Parathyroid adenoma (tissue), 2 donors: Measurements from ENCODE around the gene SEMA6C.

Source experiments
- H2AFZ ChIP-seq: fragments of 300-600 bp; sonication (generic); one replicate; pipeline ENCODE4 v1.7.0; 2017; ENCODE audit warnings: antibody characterized with exemption, mild to moderate bottlenecking
- H3K27ac ChIP-seq: fragments of 300-600 bp; sonication (generic); one replicate; pipeline ENCODE4 v1.7.0; 2017
- H3K27me3 ChIP-seq: fragments of 300-600 bp; sonication (generic); one replicate; pipeline ENCODE4 v1.7.0; 2017; ENCODE audit warnings: low read length; ENCODE audit not compliant: control insufficient read depth, insufficient read depth
- H3K36me3 ChIP-seq: fragments of 300-600 bp; sonication (generic); one replicate; pipeline ENCODE4 v1.7.0; 2017; ENCODE audit warnings: low read length; ENCODE audit not compliant: control insufficient read depth, insufficient read depth
- H3K4me1 ChIP-seq: fragments of 300-600 bp; sonication (generic); one replicate; pipeline ENCODE4 v1.7.0; 2017; ENCODE audit warnings: control low read depth
- H3K4me2 ChIP-seq: fragments of 300-600 bp; sonication (generic); one replicate; pipeline ENCODE4 v1.7.0; 2017; ENCODE audit warnings: low read length
- H3K4me3 ChIP-seq: fragments of 300-600 bp; sonication (generic); one replicate; pipeline ENCODE4 v1.7.0; 2017; ENCODE audit warnings: low read depth, low read length
- H3K79me2 ChIP-seq: fragments of 300-600 bp; sonication (generic); one replicate; pipeline ENCODE4 v1.7.0; 2017; ENCODE audit warnings: control low read depth
- H3K9ac ChIP-seq: fragments of 300-600 bp; sonication (generic); one replicate; pipeline ENCODE4 v1.7.0; 2017; ENCODE audit warnings: mild to moderate bottlenecking
- H3K9me3 ChIP-seq: fragments of 300-600 bp; sonication (generic); one replicate; pipeline ENCODE4 v1.7.0; 2017; ENCODE audit warnings: low read length; ENCODE audit not compliant: control insufficient read depth
- CTCF ChIP-seq: fragments of 300-600 bp; sonication (generic); IDR thresholded peaks from one replicate; pipeline ENCODE4 v1.7.0; 2017; ENCODE audit warnings: antibody characterized with exemption, mild to moderate bottlenecking
- donor health status: primary hyperparathyroidism.

Gene SEMA6C

GRCh38 chr1:151124763-151125403, 21.5 kb downstream of the SEMA6C start:
- no peaks in the 10 kb centered on the region for H3K36me3 ChIP-seq
- no peak overlapping the region for H3K4me3 ChIP-seq
- no peak overlapping the region for H2AFZ ChIP-seq
- H3K4me1 ChIP-seq: no peaks in the 10 kb centered on the region
- no peak overlapping the region for H3K4me2 ChIP-seq
- H3K27ac ChIP-seq: no peak overlapping the region
- no peak for TF ChIP-seq CTCF
- H3K27me3 ChIP-seq: no peaks in the 10 kb centered on the region
- no peak overlapping the region for H3K9ac ChIP-seq
- no peaks in the 10 kb centered on the region for H3K79me2 ChIP-seq
- no peaks in the 10 kb centered on the region for H3K9me3 ChIP-seq

GRCh38 chr1:151113877-151114276, 32.6 kb downstream of the SEMA6C start:
- no peak overlapping the region for H3K4me2 ChIP-seq
- no peaks in the 10 kb centered on the region for H3K79me2 ChIP-seq
- H3K9me3 ChIP-seq: no peaks in the 10 kb centered on the region
- no peak overlapping the region for H2AFZ ChIP-seq
- H3K9ac ChIP-seq: no peak overlapping the region
- H3K27me3 ChIP-seq: no peaks in the 10 kb centered on the region
- no peak overlapping the region for H3K27ac ChIP-seq
- H3K36me3 ChIP-seq: no peaks in the 10 kb centered on the region
- no peak for TF ChIP-seq CTCF
- no peaks in the 10 kb centered on the region for H3K4me1 ChIP-seq
- no peak overlapping the region for H3K4me3 ChIP-seq

- H3K4me1 ChIP-seq: no peaks in the 10 kb centered on the region
- TF ChIP-seq CTCF: no peak
- no peak overlapping the region for H2AFZ ChIP-seq
- no peaks in the 10 kb centered on the region for H3K9me3 ChIP-seq
- H3K27me3 ChIP-seq: no peaks in the 10 kb centered on the region
- H3K4me3 ChIP-seq: no peak overlapping the region
- H3K79me2 ChIP-seq: no peaks in the 10 kb centered on the region
- no peak overlapping the region for H3K27ac ChIP-seq
- H3K4me2 ChIP-seq: no peak overlapping the region
- H3K9ac ChIP-seq: no peak overlapping the region
- H3K36me3 ChIP-seq: no peaks in the 10 kb centered on the region
These were observed 38.1 kb downstream of the SEMA6C start for GRCh38 chr1:151108331-151108730.

- Histone ChIP-seq H3K4me1 (no peaks in the 10 kb centered on the region), H3K27ac (no peak overlapping the region), H3K9me3 (no peaks in the 10 kb centered on the region), H2AFZ (no peak overlapping the region), H3K4me2 (no peak overlapping the region), H3K79me2 (no peaks in the 10 kb centered on the region), H3K4me3 (no peak overlapping the region), H3K9ac (no peak overlapping the region), H3K36me3 (no peaks in the 10 kb centered on the region), H3K27me3 (no peaks in the 10 kb centered on the region)
- TF ChIP-seq CTCF: no peak
These were observed 39.5 kb downstream of the SEMA6C start for GRCh38 chr1:151106894-151107293.

- H3K4me2 ChIP-seq: no peak overlapping the region
- H3K4me3 ChIP-seq: no peak overlapping the region
- H2AFZ ChIP-seq: no peak overlapping the region
- no peaks in the 10 kb centered on the region for H3K4me1 ChIP-seq
- H3K9me3 ChIP-seq: no peaks in the 10 kb centered on the region
- H3K36me3 ChIP-seq: no peaks in the 10 kb centered on the region
- H3K27ac ChIP-seq: no peak overlapping the region
- H3K79me2 ChIP-seq: no peaks in the 10 kb centered on the region
- H3K9ac ChIP-seq: no peak overlapping the region
- no peaks in the 10 kb centered on the region for H3K27me3 ChIP-seq
- no peak for TF ChIP-seq CTCF
These were observed 41.8 kb downstream of the SEMA6C start for GRCh38 chr1:151104630-151105029.
